Measurements from ENCODE around the gene SOX13.

Gene SOX13

GRCh38 chr1:204121840-204122555 lies 49.1 kb downstream of the SOX13 start:
- Histone ChIP-seq H2AFZ (ENCODE audit: insufficient read depth, low read length, poor library complexity) (no peak overlapping the region), H2AK5ac (ENCODE audit: low read length) (no peak overlapping the region), H3K27me3 (ENCODE audit: insufficient read depth, low read length) (no peaks in the 10 kb centered on the region), H4K91ac (ENCODE audit: low read depth, low read length) (no peak overlapping the region), H3K9me3 (ENCODE audit: insufficient read depth, low read depth, low read length) (peaks cover 2% of the 10 kb centered on the region), H2BK12ac (ENCODE audit: low read length) (no peak overlapping the region), H3K4me1 (ENCODE audit: control insufficient read depth in 1 of 2, insufficient read depth in 2 of 2, low read length in 2 of 2) (no peaks in the 10 kb centered on the region), H3K9ac (ENCODE audit: low read length) (no peak overlapping the region), H3K27ac (ENCODE audit: low read depth, low read length) (no peak overlapping the region), H2BK5ac (ENCODE audit: low read depth, low read length, poor library complexity) (no peak overlapping the region), H3K4me3 (ENCODE audit: low read depth, low read length) (no peak overlapping the region), H3K79me2 (ENCODE audit: control insufficient read depth, insufficient read depth, low read length, poor library complexity) (no peaks in the 10 kb centered on the region), H4K8ac (ENCODE audit: low read depth, low read length) (no peak overlapping the region), H3K18ac (ENCODE audit: low read length) (no peak overlapping the region), H3K36me3 (ENCODE audit: control insufficient read depth in 1 of 2, insufficient read depth in 2 of 2, low read length in 2 of 2) (peaks cover 69 to 78% of the 10 kb centered on the region in 2 experiments), H3K4me2 (ENCODE audit: low read length) (no peak overlapping the region), H2BK120ac (ENCODE audit: insufficient read depth, low read length, poor library complexity) (no peak overlapping the region), H3K4ac (ENCODE audit: low read depth, low read length) (no peak overlapping the region), H3K79me1 (ENCODE audit: low read length) (no peaks in the 10 kb centered on the region), H4K12ac (ENCODE audit: low read depth, low read length) (no peak overlapping the region), H3K23ac (ENCODE audit: low read length) (no peak overlapping the region), H3K14ac (ENCODE audit: low read length) (no peak overlapping the region)
- WGBS (ENCODE audit: extremely low coverage, insufficient coverage, insufficient read length) = no CpG with 5 or more reads among the region's 17 CpGs
- no peak for DNase-seq

- no peaks in the 10 kb centered on the region for H3K27me3 ChIP-seq (ENCODE audit: insufficient read depth, low read length)
- WGBS (ENCODE audit: extremely low coverage, insufficient coverage, insufficient read length) = no CpG with 5 or more reads among the region's 9 CpGs
These were observed 50.5 kb downstream of the SOX13 start for GRCh38 chr1:204123376-204123775.

GRCh38 chr1:204124639-204125038 lies 51.7 kb downstream of the SOX13 start:
- Histone ChIP-seq H2AK5ac (ENCODE audit: low read length) (no peak overlapping the region), H3K14ac (ENCODE audit: low read length) (no peak overlapping the region), H3K36me3 (ENCODE audit: control insufficient read depth in 1 of 2, insufficient read depth in 2 of 2, low read length in 2 of 2) (peaks cover 53 to 67% of the 10 kb centered on the region in 2 experiments), H3K23ac (ENCODE audit: low read length) (no peak overlapping the region), H2BK5ac (ENCODE audit: low read depth, low read length, poor library complexity) (no peak overlapping the region), H4K8ac (ENCODE audit: low read depth, low read length) (no peak overlapping the region), H4K12ac (ENCODE audit: low read depth, low read length) (no peak overlapping the region), H3K9me3 (ENCODE audit: insufficient read depth, low read depth, low read length) (peaks cover 2% of the 10 kb centered on the region), H3K4me1 (ENCODE audit: control insufficient read depth in 1 of 2, insufficient read depth in 2 of 2, low read length in 2 of 2) (peaks cover 0 to 3% of the 10 kb centered on the region in 2 experiments), H3K27me3 (ENCODE audit: insufficient read depth, low read length) (no peaks in the 10 kb centered on the region), H2BK12ac (ENCODE audit: low read length) (no peak overlapping the region), H3K9ac (ENCODE audit: low read length) (no peak overlapping the region), H3K18ac (ENCODE audit: low read length) (no peak overlapping the region), H3K79me1 (ENCODE audit: low read length) (peaks cover 2% of the 10 kb centered on the region), H4K91ac (ENCODE audit: low read depth, low read length) (no peak overlapping the region), H3K79me2 (ENCODE audit: control insufficient read depth, insufficient read depth, low read length, poor library complexity) (no peaks in the 10 kb centered on the region), H3K27ac (ENCODE audit: low read depth, low read length) (no peak overlapping the region), H3K4me2 (ENCODE audit: low read length) (no peak overlapping the region), H2AFZ (ENCODE audit: insufficient read depth, low read length, poor library complexity) (no peak overlapping the region), H3K4ac (ENCODE audit: low read depth, low read length) (no peak overlapping the region), H3K4me3 (ENCODE audit: low read depth, low read length) (peak overlapping the region; percentile 5), H2BK120ac (ENCODE audit: insufficient read depth, low read length, poor library complexity) (no peak overlapping the region)
- no peak for DNase-seq
- no CpG with 5 or more reads among the region's 22 CpGs for WGBS (ENCODE audit: extremely low coverage, insufficient coverage, insufficient read length)

More at GRCh38 chr1:204123376-204123775, 50.5 kb downstream of the SOX13 start:
- Histone ChIP-seq H2BK12ac (ENCODE audit: low read length) (no peak overlapping the region), H3K27ac (ENCODE audit: low read depth, low read length) (no peak overlapping the region), H2AFZ (ENCODE audit: insufficient read depth, low read length, poor library complexity) (no peak overlapping the region), H3K9ac (ENCODE audit: low read length) (no peak overlapping the region), H2BK5ac (ENCODE audit: low read depth, low read length, poor library complexity) (no peak overlapping the region), H3K4me2 (ENCODE audit: low read length) (no peak overlapping the region), H3K79me2 (ENCODE audit: control insufficient read depth, insufficient read depth, low read length, poor library complexity) (no peaks in the 10 kb centered on the region), H3K23ac (ENCODE audit: low read length) (no peak overlapping the region), H3K18ac (ENCODE audit: low read length) (no peak overlapping the region), H3K9me3 (ENCODE audit: insufficient read depth, low read depth, low read length) (peaks cover 2% of the 10 kb centered on the region), H2AK5ac (ENCODE audit: low read length) (no peak overlapping the region), H3K4me1 (ENCODE audit: control insufficient read depth in 1 of 2, insufficient read depth in 2 of 2, low read length in 2 of 2) (no peaks in the 10 kb centered on the region), H2BK120ac (ENCODE audit: insufficient read depth, low read length, poor library complexity) (no peak overlapping the region), H3K4ac (ENCODE audit: low read depth, low read length) (no peak overlapping the region), H4K91ac (ENCODE audit: low read depth, low read length) (no peak overlapping the region), H3K14ac (ENCODE audit: low read length) (no peak overlapping the region), H3K36me3 (ENCODE audit: control insufficient read depth in 1 of 2, insufficient read depth in 2 of 2, low read length in 2 of 2) (peaks cover 62 to 74% of the 10 kb centered on the region in 2 experiments), H4K8ac (ENCODE audit: low read depth, low read length) (no peak overlapping the region), H3K4me3 (ENCODE audit: low read depth, low read length) (no peak overlapping the region), H3K79me1 (ENCODE audit: low read length) (no peaks in the 10 kb centered on the region), H4K12ac (ENCODE audit: low read depth, low read length) (no peak overlapping the region)
- no peak for DNase-seq

GRCh38 chr1:204125759-204126351 lies 52.9 kb downstream of the SOX13 start:
- Histone ChIP-seq H3K23ac (ENCODE audit: low read length) (no peak overlapping the region), H3K4me2 (ENCODE audit: low read length) (no peak overlapping the region), H3K18ac (ENCODE audit: low read length) (no peak overlapping the region), H2AFZ (ENCODE audit: insufficient read depth, low read length, poor library complexity) (no peak overlapping the region), H4K91ac (ENCODE audit: low read depth, low read length) (no peak overlapping the region), H3K4me3 (ENCODE audit: low read depth, low read length) (no peak overlapping the region), H3K14ac (ENCODE audit: low read length) (no peak overlapping the region), H3K9me3 (ENCODE audit: insufficient read depth, low read depth, low read length) (peaks cover 2% of the 10 kb centered on the region), H3K9ac (ENCODE audit: low read length) (no peak overlapping the region), H2BK12ac (ENCODE audit: low read length) (no peak overlapping the region), H4K12ac (ENCODE audit: low read depth, low read length) (no peak overlapping the region), H3K4ac (ENCODE audit: low read depth, low read length) (no peak overlapping the region), H3K4me1 (ENCODE audit: control insufficient read depth in 1 of 2, insufficient read depth in 2 of 2, low read length in 2 of 2) (peaks cover 0 to 3% of the 10 kb centered on the region in 2 experiments), H2BK120ac (ENCODE audit: insufficient read depth, low read length, poor library complexity) (no peak overlapping the region), H3K27ac (ENCODE audit: low read depth, low read length) (no peak overlapping the region), H2AK5ac (ENCODE audit: low read length) (no peak overlapping the region), H4K8ac (ENCODE audit: low read depth, low read length) (no peak overlapping the region), H3K79me1 (ENCODE audit: low read length) (peaks cover 2% of the 10 kb centered on the region), H3K79me2 (ENCODE audit: control insufficient read depth, insufficient read depth, low read length, poor library complexity) (no peaks in the 10 kb centered on the region), H3K27me3 (ENCODE audit: insufficient read depth, low read length) (no peaks in the 10 kb centered on the region), H2BK5ac (ENCODE audit: low read depth, low read length, poor library complexity) (no peak overlapping the region), H3K36me3 (ENCODE audit: control insufficient read depth in 1 of 2, insufficient read depth in 2 of 2, low read length in 2 of 2) (peaks cover 51 to 67% of the 10 kb centered on the region in 2 experiments)
- no peak for DNase-seq
- WGBS (ENCODE audit: extremely low coverage, insufficient coverage, insufficient read length) = no CpG with 5 or more reads among the region's 18 CpGs
